GM12878 (cell line): Measurements from ENCODE around the gene OTUB2. TPM values are rescaled to one million over a fixed set of nuclear protein-coding genes. Genes with fewer than 3 reads are reported as not detected.

Experiments
- ATAC-seq: fragments of 200-7000 bp; cut with Tn5 transposase; 3 replicates; pipeline ENCODE4 v1.9.1; 2020; ENCODE audit warnings: mild to moderate bottlenecking, moderate library complexity
- BruUV-seq: library from RNA; stranded (reverse); fragments of 400-500 nt; replicated peaks from 2 replicates; lab custom pipeline; 2021; lab: Mats Ljungman, UMichigan
- CTCF ChIA-PET: fragments of 300-600 bp; sonication (Branson Sonifier 250); formaldehyde crosslinking; extraction: SDS; loops from one replicate; lab custom pipeline; 2021; ENCODE audit warnings: inconsistent platforms; lab: Yijun Ruan, JAX
- POLR2A ChIA-PET: fragments of 350-600 bp; formaldehyde crosslinking; extraction: SDS; loops from one replicate; lab custom pipeline; 2021; ENCODE audit warnings: inconsistent platforms; lab: Charles Lee
- RAD21 ChIA-PET: fragments of 300-600 bp; sonication (Branson Sonifier 250); formaldehyde crosslinking; loops from one replicate; lab custom pipeline; 2023; ENCODE audit warnings: antibody characterized with exemption; ENCODE audit not compliant: unreplicated experiment; lab: Charles Lee
- SMC1A ChIA-PET: fragments of 300-600 bp; sonication (Branson Sonifier 250); formaldehyde crosslinking; loops from one replicate; lab custom pipeline; 2023; ENCODE audit not compliant: unreplicated experiment, uncharacterized antibody; lab: Charles Lee
- DNase-seq: peaks from one replicate; pipeline ENCODE4 v3.0.0-alpha.2; 2011; ENCODE audit warnings: low read depth, low spot score
- FAIRE-seq: peaks from 3 replicates; lab custom pipeline; 2011; peaks lifted over from hg19 to GRCh38; lab: Jason Lieb, UNC
- H2AFZ ChIP-seq: 2 replicates; pipeline ENCODE4 v1.6.0; 2011; ENCODE audit warnings: low read depth, low read length, control low read depth; ENCODE audit not compliant: control insufficient read depth
- H3K27ac ChIP-seq: 2 replicates; pipeline ENCODE4 v1.5.1; 2011; ENCODE audit warnings: control low read depth; ENCODE audit not compliant: control insufficient read depth, insufficient read depth
- H3K27me3 ChIP-seq, 2 experiments: replicated peaks in 1 of 2; 2 replicates each; pipeline versions ENCODE4 v1.6.0 to v1.6.1; 2011; ENCODE audit warnings: low read length in 1 of 2; ENCODE audit not compliant: control insufficient read depth in 2 of 2, insufficient read depth in 2 of 2
- H3K36me3 ChIP-seq, 2 experiments: 2 replicates each; pipeline ENCODE4 v1.5.1; 2011; ENCODE audit warnings: low read length in 1 of 2; ENCODE audit not compliant: control insufficient read depth in 2 of 2, insufficient read depth in 2 of 2
- H3K4me1 ChIP-seq: 2 replicates; pipeline ENCODE4 v1.6.1; 2011; ENCODE audit warnings: mild to moderate bottlenecking, low read length, moderate library complexity, mixed read lengths; ENCODE audit not compliant: control insufficient read depth, insufficient read depth
- H3K4me2 ChIP-seq: 2 replicates; pipeline ENCODE4 v1.6.0; 2011; ENCODE audit warnings: control low read depth; ENCODE audit not compliant: control insufficient read depth, insufficient read depth
- H3K4me3 ChIP-seq: fragments of 200-600 bp; sonication (generic); 2 replicates; pipeline ENCODE4 v1.5.1; 2016
- H3K79me2 ChIP-seq: 2 replicates; pipeline ENCODE4 v1.6.0; 2011; ENCODE audit warnings: low read length; ENCODE audit not compliant: control insufficient read depth, insufficient read depth
- H3K9ac ChIP-seq: 2 replicates; pipeline ENCODE4 v1.8.0; 2011; ENCODE audit warnings: low read length, control low read depth, mixed read lengths; ENCODE audit not compliant: control insufficient read depth, insufficient read depth
- H3K9me3 ChIP-seq: replicated peaks from 3 replicates; pipeline ENCODE4 v1.5.1; 2011; ENCODE audit warnings: mild to moderate bottlenecking, low read length; ENCODE audit not compliant: control insufficient read depth, insufficient read depth
- H4K20me1 ChIP-seq: 2 replicates; pipeline ENCODE4 v1.6.0; 2011; ENCODE audit not compliant: control insufficient read depth, insufficient read depth
- HDGF ChIP-seq: fragments of 450-650 bp; IDR thresholded peaks from 2 replicates; pipeline ENCODE4 v1.6.1; 2016; ENCODE audit warnings: antibody characterized with exemption
- IRF4 ChIP-seq: IDR thresholded peaks from 2 replicates; pipeline ENCODE4 v1.6.1; 2011; ENCODE audit warnings: low read depth, low read length
- PAX8 ChIP-seq: fragments of 450-650 bp; IDR thresholded peaks from 2 replicates; pipeline ENCODE4 v1.6.1; 2017; ENCODE audit warnings: mild to moderate bottlenecking, moderate library complexity
- RAD21 ChIP-seq: IDR thresholded peaks from 2 replicates; pipeline ENCODE4 v1.6.1; 2011; ENCODE audit warnings: mild to moderate bottlenecking, low read depth, low read length, moderate library complexity; ENCODE audit not compliant: insufficient read depth
- RUNX3 ChIP-seq: IDR thresholded peaks from 2 replicates; pipeline ENCODE4 v1.6.1; 2012; ENCODE audit warnings: low read length, inconsistent platforms
- WGBS: methylation state at CpG from one replicate; pipeline ENCODE4 v1.1.6; 2016; ENCODE audit warnings: low lambda C conversion rate; ENCODE audit not compliant: insufficient replicate concordance, insufficient coverage; ENCODE audit errors: missing lambda C conversion rate; 5-methylcytosine and 5-hydroxymethylcytosine counted together
- in situ Hi-C: fragments of 300-500 bp; cut with MboI; formaldehyde crosslinking; loops from 9 replicates; pipeline ENCODE4 v1.14.3; 2018; ENCODE audit warnings: mixed read lengths
- intact Hi-C: fragments of 100-400 bp; cut with micrococcal nuclease; formaldehyde crosslinking; loops from one replicate; pipeline ENCODE4 v1.14.2; 2022; ENCODE audit not compliant: unreplicated experiment
- polyA plus RNA-seq, 11 experiments: library from polyadenylated mRNA; depleted of rRNA in 4 of 11; unstranded in 6 of 11; stranded (reverse) in 5 of 11; fragments of >200 nt; fragmentation: Nextera tagmentation in 4 of 11; fragmentation: Illumina TruSeq in 1 of 11; extraction: Ambion mirVana in 4 of 11; extraction: Trizol in 1 of 11; gene quantifications; 1 replicate in 1 of 11; 2 replicates in 10 of 11; pipeline versions ENCODE4 v1.2.1 to v1.2.3, GENCODE V29; 2011 to 2016; ENCODE audit warnings: inconsistent platforms in 2 of 11, missing spikeins in 2 of 11, low read depth in 1 of 11
- total RNA-seq, 4 experiments: library from RNA; depleted of rRNA in 3 of 4; stranded (reverse); fragments of >200 nt in 3 of 4; fragmentation: Illumina TruSeq in 1 of 4; extraction: Trizol in 1 of 4; gene quantifications; 2 replicates each; pipeline versions ENCODE4 v1.2.1 to v1.2.3, GENCODE V29; 2013 to 2021
- TF ChIP-seq, protein P1 (sequence below): fragments of 450-650 bp; conservative IDR thresholded peaks from 2 replicates; pipeline ENCODE4 v1.6.1; 2017; ENCODE audit warnings: mild to moderate bottlenecking, moderate library complexity
- TF ChIP-seq, protein P2 (sequence below): fragments of 450-650 bp; IDR thresholded peaks from 2 replicates; pipeline ENCODE4 v1.6.1; 2017; ENCODE audit warnings: mild to moderate bottlenecking, moderate library complexity
- TF ChIP-seq, protein P3 (sequence below), 3 experiments: IDR thresholded peaks in 2 of 3; conservative IDR thresholded peaks in 1 of 3; 2 replicates each; pipeline ENCODE4 v1.5.1; 2011; ENCODE audit warnings: low read depth in 3 of 3, low read length in 3 of 3, mild to moderate bottlenecking in 3 of 3, control low read depth in 2 of 3, moderate library complexity in 2 of 3, inconsistent platforms in 1 of 3, mixed read lengths in 1 of 3; ENCODE audit not compliant: control insufficient read depth in 2 of 3, insufficient read depth in 1 of 3; ENCODE audit errors: extremely low read depth in 1 of 3

The OTUB2 gene
- total and polyA plus RNA-seq, 10 of the 15 experiments (the other 5 are each of a cell fraction or from before 2014, with no cell fraction given), result 0.05 to 0.82 (median 0.43) TPM

DNA sequence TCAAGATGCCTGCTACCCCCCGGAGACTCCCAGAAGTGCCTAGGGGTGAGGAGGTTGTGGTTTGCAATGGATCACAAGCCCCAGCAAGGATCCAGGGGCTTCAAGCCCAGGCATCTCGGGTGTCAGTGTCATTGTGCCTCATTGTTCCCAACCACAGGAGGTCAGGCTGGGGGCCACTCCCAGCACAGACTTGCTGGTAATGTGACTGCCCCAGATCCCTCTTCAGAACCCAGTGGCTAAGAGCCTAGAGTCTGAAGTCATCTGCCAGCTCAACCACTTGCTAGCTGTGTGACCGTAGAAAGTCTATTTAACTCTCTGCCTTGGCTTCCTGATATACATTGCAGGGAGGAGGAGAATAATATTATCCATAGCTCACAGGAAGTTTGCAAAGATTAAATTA lies 42.1 kb upstream of the OTUB2 start (continued):
- TF ChIP-seq, protein P1, sequence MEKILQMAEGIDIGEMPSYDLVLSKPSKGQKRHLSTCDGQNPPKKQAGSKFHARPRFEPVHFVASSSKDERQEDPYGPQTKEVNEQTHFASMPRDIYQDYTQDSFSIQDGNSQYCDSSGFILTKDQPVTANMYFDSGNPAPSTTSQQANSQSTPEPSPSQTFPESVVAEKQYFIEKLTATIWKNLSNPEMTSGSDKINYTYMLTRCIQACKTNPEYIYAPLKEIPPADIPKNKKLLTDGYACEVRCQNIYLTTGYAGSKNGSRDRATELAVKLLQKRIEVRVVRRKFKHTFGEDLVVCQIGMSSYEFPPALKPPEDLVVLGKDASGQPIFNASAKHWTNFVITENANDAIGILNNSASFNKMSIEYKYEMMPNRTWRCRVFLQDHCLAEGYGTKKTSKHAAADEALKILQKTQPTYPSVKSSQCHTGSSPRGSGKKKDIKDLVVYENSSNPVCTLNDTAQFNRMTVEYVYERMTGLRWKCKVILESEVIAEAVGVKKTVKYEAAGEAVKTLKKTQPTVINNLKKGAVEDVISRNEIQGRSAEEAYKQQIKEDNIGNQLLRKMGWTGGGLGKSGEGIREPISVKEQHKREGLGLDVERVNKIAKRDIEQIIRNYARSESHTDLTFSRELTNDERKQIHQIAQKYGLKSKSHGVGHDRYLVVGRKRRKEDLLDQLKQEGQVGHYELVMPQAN, result no peak
- no peak for TF ChIP-seq PAX8

DNA sequence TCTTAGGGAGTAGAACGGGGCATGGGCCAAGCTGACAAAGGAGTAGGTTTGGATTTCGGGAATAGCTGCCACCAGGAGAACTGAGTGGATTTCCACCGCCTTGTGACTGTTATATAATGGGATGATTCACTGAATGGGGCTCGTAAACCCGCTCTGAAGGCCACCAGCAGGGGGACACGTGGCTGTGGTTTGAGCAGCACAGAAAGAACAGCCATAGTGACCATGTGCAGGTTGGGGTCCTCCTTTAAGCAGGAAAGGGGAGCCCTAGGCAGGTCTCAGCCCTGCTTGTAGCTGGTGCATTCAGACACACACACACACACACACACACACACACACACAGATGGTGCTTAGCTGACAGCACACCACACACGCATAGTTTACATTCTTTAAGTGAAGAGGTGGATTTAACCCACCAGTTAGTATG lies 41.1 kb upstream of the OTUB2 start:
- TF ChIP-seq RUNX3 (peak; percentile 84), IRF4 (no peak), RAD21 (peak; percentile 41), HDGF (peak; percentile 20; the same call in 1 of the 2 replicates)
- TF ChIP-seq, protein P2, sequence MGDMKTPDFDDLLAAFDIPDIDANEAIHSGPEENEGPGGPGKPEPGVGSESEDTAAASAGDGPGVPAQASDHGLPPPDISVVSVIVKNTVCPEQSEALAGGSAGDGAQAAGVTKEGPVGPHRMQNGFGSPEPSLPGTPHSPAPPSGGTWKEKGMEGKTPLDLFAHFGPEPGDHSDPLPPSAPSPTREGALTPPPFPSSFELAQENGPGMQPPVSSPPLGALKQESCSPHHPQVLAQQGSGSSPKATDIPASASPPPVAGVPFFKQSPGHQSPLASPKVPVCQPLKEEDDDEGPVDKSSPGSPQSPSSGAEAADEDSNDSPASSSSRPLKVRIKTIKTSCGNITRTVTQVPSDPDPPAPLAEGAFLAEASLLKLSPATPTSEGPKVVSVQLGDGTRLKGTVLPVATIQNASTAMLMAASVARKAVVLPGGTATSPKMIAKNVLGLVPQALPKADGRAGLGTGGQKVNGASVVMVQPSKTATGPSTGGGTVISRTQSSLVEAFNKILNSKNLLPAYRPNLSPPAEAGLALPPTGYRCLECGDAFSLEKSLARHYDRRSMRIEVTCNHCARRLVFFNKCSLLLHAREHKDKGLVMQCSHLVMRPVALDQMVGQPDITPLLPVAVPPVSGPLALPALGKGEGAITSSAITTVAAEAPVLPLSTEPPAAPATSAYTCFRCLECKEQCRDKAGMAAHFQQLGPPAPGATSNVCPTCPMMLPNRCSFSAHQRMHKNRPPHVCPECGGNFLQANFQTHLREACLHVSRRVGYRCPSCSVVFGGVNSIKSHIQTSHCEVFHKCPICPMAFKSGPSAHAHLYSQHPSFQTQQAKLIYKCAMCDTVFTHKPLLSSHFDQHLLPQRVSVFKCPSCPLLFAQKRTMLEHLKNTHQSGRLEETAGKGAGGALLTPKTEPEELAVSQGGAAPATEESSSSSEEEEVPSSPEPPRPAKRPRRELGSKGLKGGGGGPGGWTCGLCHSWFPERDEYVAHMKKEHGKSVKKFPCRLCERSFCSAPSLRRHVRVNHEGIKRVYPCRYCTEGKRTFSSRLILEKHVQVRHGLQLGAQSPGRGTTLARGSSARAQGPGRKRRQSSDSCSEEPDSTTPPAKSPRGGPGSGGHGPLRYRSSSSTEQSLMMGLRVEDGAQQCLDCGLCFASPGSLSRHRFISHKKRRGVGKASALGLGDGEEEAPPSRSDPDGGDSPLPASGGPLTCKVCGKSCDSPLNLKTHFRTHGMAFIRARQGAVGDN, result peak; percentile 55; the same call in 1 of the 2 replicates
- TF ChIP-seq, protein P3, sequence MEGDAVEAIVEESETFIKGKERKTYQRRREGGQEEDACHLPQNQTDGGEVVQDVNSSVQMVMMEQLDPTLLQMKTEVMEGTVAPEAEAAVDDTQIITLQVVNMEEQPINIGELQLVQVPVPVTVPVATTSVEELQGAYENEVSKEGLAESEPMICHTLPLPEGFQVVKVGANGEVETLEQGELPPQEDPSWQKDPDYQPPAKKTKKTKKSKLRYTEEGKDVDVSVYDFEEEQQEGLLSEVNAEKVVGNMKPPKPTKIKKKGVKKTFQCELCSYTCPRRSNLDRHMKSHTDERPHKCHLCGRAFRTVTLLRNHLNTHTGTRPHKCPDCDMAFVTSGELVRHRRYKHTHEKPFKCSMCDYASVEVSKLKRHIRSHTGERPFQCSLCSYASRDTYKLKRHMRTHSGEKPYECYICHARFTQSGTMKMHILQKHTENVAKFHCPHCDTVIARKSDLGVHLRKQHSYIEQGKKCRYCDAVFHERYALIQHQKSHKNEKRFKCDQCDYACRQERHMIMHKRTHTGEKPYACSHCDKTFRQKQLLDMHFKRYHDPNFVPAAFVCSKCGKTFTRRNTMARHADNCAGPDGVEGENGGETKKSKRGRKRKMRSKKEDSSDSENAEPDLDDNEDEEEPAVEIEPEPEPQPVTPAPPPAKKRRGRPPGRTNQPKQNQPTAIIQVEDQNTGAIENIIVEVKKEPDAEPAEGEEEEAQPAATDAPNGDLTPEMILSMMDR (IDR thresholded peaks at IDR 0.05 in 2 of 3, conservative IDR thresholded peaks at IDR 0.05 in 1 of 3; ENCODE audit: control insufficient read depth in 2 of 3, extremely low read depth in 1 of 3, insufficient read depth in 1 of 3, low read depth in 3 of 3, low read length in 3 of 3), result peak; percentile 19 to 40 (median 33); a peak in 5 of 6 replicates
- no peak for FAIRE-seq
- intact Hi-C loops, result no loop called here
- no peaks in the 10 kb centered on the region for H4K20me1 ChIP-seq
- WGBS, result 22% methylated on average over 7 of the region's 7 CpGs
- in situ Hi-C loops, result no loop called here
- ChIA-PET POLR2A (interaction anchor here (1.0 to 1.6 kb wide), 2 partner anchors 9 to 12 kb away, joined by 3 to 7 read pairs; partner anchors contain the start of gene ASB2), SMC1A (interaction anchor here (0.9 to 20.2 kb wide), 7 partner anchors 11 to 48 kb away, joined by 3 to 409 read pairs (median 11); partner anchors contain the start of gene CCDC197), CTCF (interaction anchor here (0.7 to 20.8 kb wide), 6 partner anchors 14 to 51 kb away, joined by 3 to 399 read pairs (median 3); partner anchors contain the start of gene CCDC197), RAD21 (interaction anchor here (0.8 to 2.3 kb wide), 3 partner anchors 15 to 45 kb away, joined by 3 to 8 read pairs (median 4); no protein-coding TSS in a partner anchor)
- peak; percentile 51 for ATAC-seq
- no peaks in the 10 kb centered on the region for H3K9me3 ChIP-seq
- H2AFZ ChIP-seq, result no peak overlapping the region
- no peak overlapping the region for H3K9ac ChIP-seq
- no peaks in the 10 kb centered on the region; a peak in 1 of 4 replicates for H3K36me3 ChIP-seq
- H3K4me1 ChIP-seq, result peaks cover 18% of the 10 kb centered on the region
- BruUV-seq, result no TSS peak
- no peak overlapping the region for H3K4me3 ChIP-seq
- no peak overlapping the region for H3K4me2 ChIP-seq
- H3K79me2 ChIP-seq, result no peaks in the 10 kb centered on the region
- no peak for DNase-seq
- H3K27ac ChIP-seq, result no peak overlapping the region
- no peaks in the 10 kb centered on the region for H3K27me3 ChIP-seq
